Measurements from ENCODE around the gene VAX1.
A peak's percentile ranks its signal among the peaks of the same experiment; 100 is the strongest.
"Not testable (repeated sequence)": the region's sequence is repeated elsewhere in the genome, so short reads cannot be mapped to it uniquely, and the experiment has no call there.

DNA sequence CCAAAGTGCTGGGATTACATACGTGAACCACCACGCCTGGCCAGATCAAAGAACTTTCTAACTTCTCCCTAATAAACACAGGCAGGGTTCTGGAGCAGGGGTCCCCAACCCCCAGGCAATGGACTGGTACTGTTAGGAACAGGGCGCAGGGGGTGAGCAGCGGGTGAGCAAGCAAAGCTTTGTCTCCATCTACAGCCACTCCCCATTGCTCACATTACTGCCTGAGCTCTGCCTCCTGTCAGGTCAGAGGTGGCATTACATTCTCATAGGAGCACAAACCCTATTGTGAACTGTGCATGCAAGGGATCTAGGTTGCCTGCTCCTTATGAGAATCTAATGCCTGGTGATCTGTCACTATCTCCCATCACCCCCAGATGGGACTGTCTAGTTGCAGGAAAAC is 47.7 kb upstream of the VAX1 start:
- TF ChIP-seq SIN3A (IDR thresholded peaks at IDR 0.05; ENCODE audit: low read depth); TCF7L2 (IDR thresholded peaks at IDR 0.05; ENCODE audit: borderline replicate concordance, extremely low read depth, insufficient read depth, insufficient read length); EZH2 (IDR thresholded peaks at IDR 0.05); YY1 (IDR thresholded peaks at IDR 0.05; ENCODE audit: extremely low read depth, insufficient replicate concordance, low read depth, low read length); POLR2A (IDR thresholded peaks at IDR 0.05; ENCODE audit: borderline replicate concordance, extremely low read depth, insufficient read depth, insufficient read length); EGR1 (IDR thresholded peaks at IDR 0.05; ENCODE audit: low read depth); POLR2AphosphoS5 (IDR thresholded peaks at IDR 0.05; ENCODE audit: low read depth, low read length); ELF1 (IDR thresholded peaks at IDR 0.05; ENCODE audit: borderline replicate concordance, low read depth); SRF (IDR thresholded peaks at IDR 0.05; ENCODE audit: low read depth); ZFX (IDR thresholded peaks at IDR 0.05): not testable (repeated sequence)
- TF ChIP-seq, protein P1, sequence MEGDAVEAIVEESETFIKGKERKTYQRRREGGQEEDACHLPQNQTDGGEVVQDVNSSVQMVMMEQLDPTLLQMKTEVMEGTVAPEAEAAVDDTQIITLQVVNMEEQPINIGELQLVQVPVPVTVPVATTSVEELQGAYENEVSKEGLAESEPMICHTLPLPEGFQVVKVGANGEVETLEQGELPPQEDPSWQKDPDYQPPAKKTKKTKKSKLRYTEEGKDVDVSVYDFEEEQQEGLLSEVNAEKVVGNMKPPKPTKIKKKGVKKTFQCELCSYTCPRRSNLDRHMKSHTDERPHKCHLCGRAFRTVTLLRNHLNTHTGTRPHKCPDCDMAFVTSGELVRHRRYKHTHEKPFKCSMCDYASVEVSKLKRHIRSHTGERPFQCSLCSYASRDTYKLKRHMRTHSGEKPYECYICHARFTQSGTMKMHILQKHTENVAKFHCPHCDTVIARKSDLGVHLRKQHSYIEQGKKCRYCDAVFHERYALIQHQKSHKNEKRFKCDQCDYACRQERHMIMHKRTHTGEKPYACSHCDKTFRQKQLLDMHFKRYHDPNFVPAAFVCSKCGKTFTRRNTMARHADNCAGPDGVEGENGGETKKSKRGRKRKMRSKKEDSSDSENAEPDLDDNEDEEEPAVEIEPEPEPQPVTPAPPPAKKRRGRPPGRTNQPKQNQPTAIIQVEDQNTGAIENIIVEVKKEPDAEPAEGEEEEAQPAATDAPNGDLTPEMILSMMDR (IDR thresholded peaks at IDR 0.05 in 2 of 3, conservative IDR thresholded peaks at IDR 0.05 in 1 of 3; ENCODE audit: borderline replicate concordance in 1 of 3, insufficient read depth in 1 of 3, low read depth in 2 of 3, low read length in 2 of 3) = peak; percentile 3 to 34 (median 20); a peak in 2 of 6 replicates
- TF ChIP-seq, protein P2, sequence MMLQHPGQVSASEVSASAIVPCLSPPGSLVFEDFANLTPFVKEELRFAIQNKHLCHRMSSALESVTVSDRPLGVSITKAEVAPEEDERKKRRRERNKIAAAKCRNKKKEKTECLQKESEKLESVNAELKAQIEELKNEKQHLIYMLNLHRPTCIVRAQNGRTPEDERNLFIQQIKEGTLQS (IDR thresholded peaks at IDR 0.05) = not testable (repeated sequence)
- TF ChIP-seq, protein P3, sequence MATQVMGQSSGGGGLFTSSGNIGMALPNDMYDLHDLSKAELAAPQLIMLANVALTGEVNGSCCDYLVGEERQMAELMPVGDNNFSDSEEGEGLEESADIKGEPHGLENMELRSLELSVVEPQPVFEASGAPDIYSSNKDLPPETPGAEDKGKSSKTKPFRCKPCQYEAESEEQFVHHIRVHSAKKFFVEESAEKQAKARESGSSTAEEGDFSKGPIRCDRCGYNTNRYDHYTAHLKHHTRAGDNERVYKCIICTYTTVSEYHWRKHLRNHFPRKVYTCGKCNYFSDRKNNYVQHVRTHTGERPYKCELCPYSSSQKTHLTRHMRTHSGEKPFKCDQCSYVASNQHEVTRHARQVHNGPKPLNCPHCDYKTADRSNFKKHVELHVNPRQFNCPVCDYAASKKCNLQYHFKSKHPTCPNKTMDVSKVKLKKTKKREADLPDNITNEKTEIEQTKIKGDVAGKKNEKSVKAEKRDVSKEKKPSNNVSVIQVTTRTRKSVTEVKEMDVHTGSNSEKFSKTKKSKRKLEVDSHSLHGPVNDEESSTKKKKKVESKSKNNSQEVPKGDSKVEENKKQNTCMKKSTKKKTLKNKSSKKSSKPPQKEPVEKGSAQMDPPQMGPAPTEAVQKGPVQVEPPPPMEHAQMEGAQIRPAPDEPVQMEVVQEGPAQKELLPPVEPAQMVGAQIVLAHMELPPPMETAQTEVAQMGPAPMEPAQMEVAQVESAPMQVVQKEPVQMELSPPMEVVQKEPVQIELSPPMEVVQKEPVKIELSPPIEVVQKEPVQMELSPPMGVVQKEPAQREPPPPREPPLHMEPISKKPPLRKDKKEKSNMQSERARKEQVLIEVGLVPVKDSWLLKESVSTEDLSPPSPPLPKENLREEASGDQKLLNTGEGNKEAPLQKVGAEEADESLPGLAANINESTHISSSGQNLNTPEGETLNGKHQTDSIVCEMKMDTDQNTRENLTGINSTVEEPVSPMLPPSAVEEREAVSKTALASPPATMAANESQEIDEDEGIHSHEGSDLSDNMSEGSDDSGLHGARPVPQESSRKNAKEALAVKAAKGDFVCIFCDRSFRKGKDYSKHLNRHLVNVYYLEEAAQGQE (IDR thresholded peaks at IDR 0.05; ENCODE audit: low read depth) = not testable (repeated sequence)
- TF ChIP-seq, protein P4, sequence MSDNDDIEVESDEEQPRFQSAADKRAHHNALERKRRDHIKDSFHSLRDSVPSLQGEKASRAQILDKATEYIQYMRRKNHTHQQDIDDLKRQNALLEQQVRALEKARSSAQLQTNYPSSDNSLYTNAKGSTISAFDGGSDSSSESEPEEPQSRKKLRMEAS (IDR thresholded peaks at IDR 0.05) = not testable (repeated sequence)

Data from HCT116 (cell line).